ENCODE data around the gene SEMA5A.

SEMA5A gene

GRCh38 chr5:9015260-9015936 lies 530.5 kb downstream of the SEMA5A start:
- no peak for DNase-seq (ENCODE audit: low read depth in 2 of 2)

GRCh38 chr5:9013147-9013546 lies 532.7 kb downstream of the SEMA5A start:
- DNase-seq (ENCODE audit: low read depth in 2 of 2), result no peak

GRCh38 chr5:9009931-9010651 lies 535.8 kb downstream of the SEMA5A start:
- DNase-seq (ENCODE audit: low read depth in 2 of 2), result no peak

- DNase-seq (ENCODE audit: low read depth in 2 of 2), result no peak
These were observed 548.3 kb downstream of the SEMA5A start for GRCh38 chr5:8997542-8998070.

GRCh38 chr5:8993031-8993430 lies 552.8 kb downstream of the SEMA5A start:
- no peak for DNase-seq (ENCODE audit: low read depth in 2 of 2)
